HuH-7.5 (cell line): ENCODE data around the gene TRAPPC8.
"Not testable (repeated sequence)": the region's sequence is repeated elsewhere in the genome, so short reads cannot be mapped to it uniquely, and the experiment has no call there.

Source experiments
- DNase-seq: peaks from one replicate; pipeline ENCODE4 v3.0.0; 2011; ENCODE audit warnings: low spot score

The TRAPPC8 gene

GRCh38 chr18:31863103-31863502 lies 79.8 kb downstream of the TRAPPC8 start:
- DNase-seq = no peak

- DNase-seq = no peak
Observed at GRCh38 chr18:31860488-31860887, 82.4 kb downstream of the TRAPPC8 start.

- no peak for DNase-seq
Observed at GRCh38 chr18:31857526-31858106, 85.3 kb downstream of the TRAPPC8 start.

DNA sequence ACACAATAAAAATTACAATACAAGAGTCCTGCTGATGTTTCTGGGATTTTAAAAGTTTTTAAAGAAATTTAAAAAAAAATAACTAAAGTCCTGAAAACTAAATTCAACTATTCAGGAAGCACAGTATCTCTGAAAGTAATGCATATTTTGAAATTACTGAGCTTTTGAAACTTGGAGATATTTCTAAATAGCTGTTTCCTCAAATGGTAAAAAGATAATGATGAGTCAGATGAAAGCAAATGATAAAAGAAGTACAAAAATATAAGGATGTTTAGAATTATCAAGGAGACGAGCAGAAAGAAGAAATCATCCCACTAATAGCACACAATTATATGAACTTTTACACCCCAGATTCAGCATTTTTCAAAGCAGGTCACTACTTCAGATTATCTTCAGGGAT lies 92.1 kb downstream of the TRAPPC8 start:
- DNase-seq = no peak

- no peak for DNase-seq
Observed at GRCh38 chr18:31840499-31840898, 102.4 kb downstream of the TRAPPC8 start.

GRCh38 chr18:31837879-31838278 lies 105.0 kb downstream of the TRAPPC8 start:
- DNase-seq = no peak

- no peak for DNase-seq
Observed at GRCh38 chr18:31835528-31836133, 107.3 kb downstream of the TRAPPC8 start.

- no peak for DNase-seq
Observed at GRCh38 chr18:31831903-31832302, 111.0 kb downstream of the TRAPPC8 start.

- DNase-seq = no peak
Observed at GRCh38 chr18:31830686-31831085, 112.2 kb downstream of the TRAPPC8 start.

DNA sequence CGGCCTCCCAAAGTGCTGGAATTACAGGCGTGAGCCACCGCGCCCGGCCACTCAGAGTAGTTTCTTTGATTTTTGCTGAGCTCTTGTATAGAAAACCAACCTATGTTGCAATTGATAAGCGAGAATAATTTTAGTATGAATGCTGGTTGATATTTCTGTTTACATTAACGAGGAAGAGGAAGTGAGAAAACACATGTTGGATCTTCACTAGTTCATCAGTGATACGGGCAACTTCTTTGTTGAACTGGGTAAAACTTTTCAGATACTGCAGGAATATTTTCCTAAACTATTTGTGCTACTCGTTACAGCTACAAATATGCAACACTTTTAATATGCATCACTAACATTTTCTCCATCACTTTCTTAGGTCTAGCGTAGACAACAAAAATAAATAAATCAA lies 114.3 kb downstream of the TRAPPC8 start:
- DNase-seq = no peak

DNA sequence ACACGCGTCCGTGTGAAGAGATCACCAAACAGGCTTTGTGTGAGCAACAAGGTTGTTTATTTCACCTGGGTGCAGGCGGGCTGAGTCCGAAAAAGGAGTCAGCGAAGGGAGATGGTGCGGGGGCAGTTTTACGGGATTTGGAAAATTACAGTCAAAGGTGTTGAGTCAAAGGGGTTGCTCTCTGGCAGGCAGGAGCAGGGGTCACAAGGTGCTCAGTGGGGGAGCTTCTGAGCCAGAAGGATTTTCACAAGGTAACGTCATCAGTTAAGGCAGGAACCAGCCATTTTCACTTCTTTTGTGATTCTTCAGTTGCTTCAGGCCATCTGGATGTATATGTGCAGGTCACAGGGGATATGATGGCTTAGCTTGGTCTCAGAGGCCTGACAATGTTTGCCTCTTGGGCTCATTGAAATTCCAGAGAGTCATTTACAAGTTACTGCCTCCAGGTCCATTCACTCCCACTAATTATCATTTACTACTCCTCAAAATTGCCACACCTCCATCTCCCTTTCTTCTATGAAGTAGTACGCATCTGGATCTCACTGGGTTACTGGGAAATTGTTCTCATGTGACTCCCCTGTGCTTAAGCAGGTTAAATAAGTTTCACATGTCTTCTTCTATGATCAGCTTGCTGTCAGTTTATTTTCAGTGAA lies 116.1 kb downstream of the TRAPPC8 start:
- DNase-seq = not testable (repeated sequence)

DNA sequence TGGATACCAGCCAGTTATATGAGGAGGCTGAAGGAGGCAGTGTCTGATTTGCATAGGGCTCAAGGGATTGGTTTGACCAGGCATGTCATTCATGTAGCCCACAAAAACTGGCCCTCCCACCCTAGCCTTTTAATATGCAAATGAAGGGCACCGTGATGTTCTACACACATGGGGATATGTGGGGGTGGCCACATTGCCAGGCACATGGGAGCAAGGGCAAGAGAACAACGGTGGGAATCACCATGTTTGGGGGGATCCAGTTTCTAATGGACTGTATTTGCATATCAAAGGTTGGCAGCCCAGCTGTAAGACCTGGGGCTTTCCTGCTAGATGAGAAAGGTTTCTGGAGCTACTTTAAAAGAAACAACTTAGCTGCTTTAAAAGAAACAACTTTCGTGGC lies 117.2 kb downstream of the TRAPPC8 start:
- no peak for DNase-seq

DNA sequence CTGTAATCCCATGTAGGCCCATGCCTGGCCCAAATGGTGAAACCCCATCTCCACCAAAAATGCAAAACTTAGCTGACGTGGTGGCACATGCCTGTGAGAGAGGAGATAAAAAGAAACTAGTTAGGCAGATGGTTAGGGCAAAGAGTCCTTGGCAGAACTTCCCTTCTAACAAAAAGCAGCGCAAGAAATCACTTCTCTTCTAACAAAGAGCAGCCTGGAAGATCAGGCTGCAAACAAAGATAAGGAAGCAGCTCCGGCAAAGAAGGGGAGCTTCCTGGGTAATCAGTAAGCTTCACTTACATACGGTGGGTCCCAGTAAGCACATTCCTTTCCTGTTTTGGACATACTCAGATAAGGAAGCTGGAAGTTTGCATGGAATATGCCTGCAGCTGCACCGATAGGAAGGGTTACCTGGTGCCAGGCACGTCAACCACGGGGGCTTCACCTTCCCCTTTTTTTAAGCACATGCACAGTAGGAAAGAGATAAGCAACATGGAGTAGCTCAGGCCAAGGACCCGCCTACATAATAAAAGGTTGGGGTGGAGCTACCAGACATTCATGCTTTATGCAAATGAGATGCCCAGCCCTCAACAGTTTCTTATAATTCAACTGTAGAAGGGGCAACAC lies 121.3 kb downstream of the TRAPPC8 start:
- no peak for DNase-seq

GRCh38 chr18:31819925-31820229 lies 123.1 kb downstream of the TRAPPC8 start:
- DNase-seq = no peak

DNA sequence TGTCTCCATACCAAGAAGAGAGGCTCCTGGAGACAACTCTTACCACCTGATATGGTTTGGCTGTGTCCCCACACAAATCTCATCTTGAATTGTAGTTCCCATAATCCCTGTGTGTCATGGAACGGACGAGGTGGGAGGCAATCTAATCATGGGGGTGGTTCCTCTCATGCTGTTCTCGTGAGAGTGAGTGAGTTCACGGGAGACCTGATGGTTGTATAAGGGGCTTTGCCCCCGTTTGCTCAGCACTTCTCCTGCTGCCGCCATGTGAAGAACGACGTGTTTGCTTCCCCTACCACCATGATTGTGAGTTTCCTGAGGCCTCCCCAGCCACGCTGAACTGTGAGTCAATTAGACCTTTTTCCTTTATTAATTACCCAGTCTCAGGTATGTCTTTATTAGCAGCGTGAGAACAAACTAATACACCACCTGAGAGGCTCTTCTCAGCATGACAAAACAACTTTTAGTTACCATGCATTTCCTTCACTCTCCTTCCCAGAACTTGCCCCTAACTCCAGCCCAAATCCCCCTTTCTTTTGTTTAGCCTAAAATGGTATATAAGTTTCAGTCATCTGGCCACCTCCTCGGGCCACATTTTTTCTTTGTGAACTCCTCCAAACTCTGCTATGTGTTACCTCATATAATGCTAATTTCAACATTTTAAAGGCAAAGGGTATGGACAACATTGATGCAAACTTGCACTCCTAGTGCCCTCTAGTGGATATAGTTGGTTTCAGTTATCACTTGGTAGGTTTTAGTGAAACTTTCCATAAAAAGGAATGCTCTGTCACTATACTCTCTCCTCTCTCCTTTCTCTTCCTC lies 123.6 kb downstream of the TRAPPC8 start:
- DNase-seq = no peak

GRCh38 chr18:31814132-31814531 lies 128.8 kb downstream of the TRAPPC8 start:
- no peak for DNase-seq

GRCh38 chr18:31810336-31811130 lies 132.4 kb downstream of the TRAPPC8 start:
- not testable (repeated sequence) for DNase-seq

DNA sequence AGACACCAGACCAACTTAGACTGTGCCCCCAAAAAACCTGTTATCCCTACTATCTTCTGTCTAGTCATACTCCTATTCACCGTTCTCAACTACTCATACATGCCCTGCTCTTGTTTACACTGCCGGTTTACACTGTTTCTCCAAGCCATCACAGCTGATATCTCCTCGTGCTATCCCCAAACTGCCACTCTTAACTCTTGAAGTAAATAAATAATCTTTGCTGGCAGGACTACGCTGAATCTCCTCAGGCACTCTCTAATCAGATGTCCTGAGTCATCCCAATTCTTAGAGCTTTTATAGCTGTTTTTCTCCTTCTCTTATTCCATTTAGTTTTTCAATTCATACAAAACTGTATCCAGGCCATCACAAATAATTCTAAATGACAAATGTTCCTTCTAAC lies 133.9 kb downstream of the TRAPPC8 start:
- DNase-seq = not testable (repeated sequence)

GRCh38 chr18:31801078-31801477 lies 141.8 kb downstream of the TRAPPC8 start:
- no peak for DNase-seq

- not testable (repeated sequence) for DNase-seq
Observed at GRCh38 chr18:31799257-31799656, 143.7 kb downstream of the TRAPPC8 start.

DNA sequence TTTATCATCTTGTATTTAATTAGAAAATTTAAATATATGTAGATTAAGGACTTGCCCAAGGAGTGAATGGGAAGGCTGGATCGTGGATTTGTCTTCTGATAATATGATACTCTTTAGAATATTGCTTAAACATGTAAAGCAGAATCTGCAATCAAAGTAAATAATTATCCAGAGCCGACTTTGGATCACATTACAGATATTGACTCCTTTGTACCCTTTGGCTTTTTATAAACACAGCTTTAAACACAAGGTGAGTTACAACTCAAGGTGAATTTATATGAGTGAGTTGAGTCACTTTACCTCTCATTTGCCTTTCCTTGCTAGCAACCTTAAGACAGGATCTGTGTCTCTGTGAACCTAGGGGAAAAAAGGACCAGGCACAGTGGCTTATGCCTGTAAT lies 144.5 kb downstream of the TRAPPC8 start:
- no peak for DNase-seq

- no peak for DNase-seq
Observed at GRCh38 chr18:31795747-31796146, 147.2 kb downstream of the TRAPPC8 start.
